ENCODE measurements around the gene SHQ1. TPM values are rescaled to one million over a fixed set of nuclear protein-coding genes. Genes with fewer than 3 reads are reported as not detected.

The SHQ1 gene
- total RNA-seq, 2 experiments from 2014 or later, result 9.4 to 13.1 TPM

- H3K4me1 Mint-ChIP-seq (ENCODE audit: low read depth), result no peaks in the 10 kb centered on the region
- no peak for TF ChIP-seq CTCF (IDR thresholded peaks at IDR 0.05)
- POLR2A ChIA-PET, result no interaction called here
- H3K9me3 Mint-ChIP-seq, result no peaks in the 10 kb centered on the region
- no peak for DNase-seq
- H3K4me3 Mint-ChIP-seq, result no peak overlapping the region
- H3K9me3 ChIP-seq (ENCODE audit: control insufficient read depth in 1 of 2, insufficient read depth in 1 of 2, low read length in 2 of 2), result no peaks in the 10 kb centered on the region
- H3K36me3 ChIP-seq (ENCODE audit: insufficient read depth, low read length), result no peaks in the 10 kb centered on the region
- H3K27me3 Mint-ChIP-seq, result no peaks in the 10 kb centered on the region
- H3K27me3 ChIP-seq (ENCODE audit: control insufficient read depth in 1 of 2, insufficient read depth in 2 of 2, low read length in 2 of 2), result no peaks in the 10 kb centered on the region
- H3K4me3 ChIP-seq (ENCODE audit: low read length), result no peak overlapping the region
- H3K4me1 ChIP-seq (ENCODE audit: insufficient read depth, low read length), result no peaks in the 10 kb centered on the region
- no peaks in the 10 kb centered on the region for H3K36me3 Mint-ChIP-seq (ENCODE audit: low read depth)
- ATAC-seq (ENCODE audit: poor library complexity), result no peak
- no peak overlapping the region for H3K27ac ChIP-seq (ENCODE audit: low read depth in 1 of 2, low read length in 2 of 2)
- H3K27ac Mint-ChIP-seq, result no peak overlapping the region
- CTCF ChIA-PET, result no interaction called here
- intact Hi-C loops (cut with DNase I, micrococcal nuclease), result no loop called here
These were observed 139.8 kb downstream of the SHQ1 start for GRCh38 chr3:72708441-72708840.

DNA sequence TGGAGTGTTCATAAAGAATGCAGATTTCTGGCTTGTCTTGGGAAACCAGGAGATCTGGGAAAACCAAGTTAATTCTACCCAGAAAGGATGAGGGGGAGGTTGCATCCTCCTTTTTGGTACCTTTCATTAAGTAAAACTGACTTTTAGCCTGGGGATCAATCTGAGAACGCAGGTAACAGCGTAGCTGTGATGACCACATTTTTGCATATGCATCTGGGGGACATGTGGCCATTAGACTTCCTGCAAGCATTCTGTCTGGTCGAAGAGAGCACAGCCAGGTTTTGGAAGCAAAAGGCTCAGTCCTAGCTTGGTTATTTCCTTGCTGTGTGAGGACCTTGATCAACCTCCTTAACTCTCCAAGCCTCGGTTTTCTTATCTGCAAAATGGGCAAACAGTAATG, 145.2 kb downstream of the SHQ1 start:
- ATAC-seq (ENCODE audit: poor library complexity), result no peak
- Histone ChIP-seq H3K9me3 (ENCODE audit: control insufficient read depth in 1 of 2, insufficient read depth in 1 of 2, low read length in 2 of 2) (no peaks in the 10 kb centered on the region), H3K4me1 (ENCODE audit: insufficient read depth, low read length) (no peaks in the 10 kb centered on the region), H3K4me3 (ENCODE audit: low read length) (no peak overlapping the region), H3K27ac (ENCODE audit: low read depth in 1 of 2, low read length in 2 of 2) (no peak overlapping the region), H3K27me3 (ENCODE audit: control insufficient read depth in 1 of 2, insufficient read depth in 2 of 2, low read length in 2 of 2) (no peaks in the 10 kb centered on the region), H3K36me3 (ENCODE audit: insufficient read depth, low read length) (no peaks in the 10 kb centered on the region)
- no peak overlapping the region for H3K27ac Mint-ChIP-seq
- intact Hi-C loops (cut with DNase I, micrococcal nuclease), result no loop called here
- H3K36me3 Mint-ChIP-seq (ENCODE audit: low read depth), result no peaks in the 10 kb centered on the region
- no peaks in the 10 kb centered on the region for H3K4me1 Mint-ChIP-seq (ENCODE audit: low read depth)
- H3K4me3 Mint-ChIP-seq, result no peak overlapping the region
- DNase-seq, result no peak
- ChIA-PET POLR2A (no interaction called here), CTCF (no interaction called here)
- no peaks in the 10 kb centered on the region for H3K9me3 Mint-ChIP-seq
- no peaks in the 10 kb centered on the region for H3K27me3 Mint-ChIP-seq
- no peak for TF ChIP-seq CTCF (IDR thresholded peaks at IDR 0.05)

- no peak for DNase-seq
- Histone ChIP-seq H3K4me3 (ENCODE audit: low read length) (no peak overlapping the region), H3K27me3 (ENCODE audit: control insufficient read depth in 1 of 2, insufficient read depth in 2 of 2, low read length in 2 of 2) (no peaks in the 10 kb centered on the region), H3K36me3 (ENCODE audit: insufficient read depth, low read length) (no peaks in the 10 kb centered on the region), H3K27ac (ENCODE audit: low read depth in 1 of 2, low read length in 2 of 2) (no peak overlapping the region), H3K4me1 (ENCODE audit: insufficient read depth, low read length) (no peaks in the 10 kb centered on the region), H3K9me3 (ENCODE audit: control insufficient read depth in 1 of 2, insufficient read depth in 1 of 2, low read length in 2 of 2) (no peaks in the 10 kb centered on the region)
- ATAC-seq (ENCODE audit: poor library complexity), result no peak
- Mint-ChIP-seq H3K4me1 (ENCODE audit: low read depth) (no peaks in the 10 kb centered on the region), H3K4me3 (no peak overlapping the region), H3K27ac (no peak overlapping the region), H3K36me3 (ENCODE audit: low read depth) (no peaks in the 10 kb centered on the region), H3K27me3 (no peaks in the 10 kb centered on the region), H3K9me3 (no peaks in the 10 kb centered on the region)
- intact Hi-C loops (cut with DNase I, micrococcal nuclease), result no loop called here
- CTCF ChIA-PET, result no interaction called here
- TF ChIP-seq CTCF (IDR thresholded peaks at IDR 0.05), result no peak
- POLR2A ChIA-PET, result no interaction called here
These were observed 145.9 kb downstream of the SHQ1 start for GRCh38 chr3:72702390-72702789.
